Measurements from ENCODE around the gene CAMTA1.

DNA sequence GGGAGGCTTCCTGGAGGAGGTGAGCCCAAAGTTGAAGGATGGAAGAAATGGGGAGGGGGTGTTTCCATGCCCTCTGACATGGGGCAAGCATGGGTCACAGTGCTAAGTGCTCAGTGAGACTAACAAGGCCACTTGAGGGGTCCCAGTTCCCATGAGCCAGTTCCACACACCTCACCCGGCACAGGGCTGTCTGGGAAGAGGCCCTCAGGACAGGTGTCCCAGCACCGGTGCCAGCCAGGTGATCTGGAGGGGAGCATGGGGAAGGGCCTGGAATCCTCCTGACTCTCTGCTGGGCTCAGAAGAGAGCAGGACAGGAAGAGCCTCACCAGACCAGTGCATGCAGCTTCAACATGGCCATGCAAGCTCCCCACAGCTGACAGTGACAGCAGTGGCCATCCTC, 691.1 kb downstream of the CAMTA1 start:
- TF ChIP-seq, protein P1, sequence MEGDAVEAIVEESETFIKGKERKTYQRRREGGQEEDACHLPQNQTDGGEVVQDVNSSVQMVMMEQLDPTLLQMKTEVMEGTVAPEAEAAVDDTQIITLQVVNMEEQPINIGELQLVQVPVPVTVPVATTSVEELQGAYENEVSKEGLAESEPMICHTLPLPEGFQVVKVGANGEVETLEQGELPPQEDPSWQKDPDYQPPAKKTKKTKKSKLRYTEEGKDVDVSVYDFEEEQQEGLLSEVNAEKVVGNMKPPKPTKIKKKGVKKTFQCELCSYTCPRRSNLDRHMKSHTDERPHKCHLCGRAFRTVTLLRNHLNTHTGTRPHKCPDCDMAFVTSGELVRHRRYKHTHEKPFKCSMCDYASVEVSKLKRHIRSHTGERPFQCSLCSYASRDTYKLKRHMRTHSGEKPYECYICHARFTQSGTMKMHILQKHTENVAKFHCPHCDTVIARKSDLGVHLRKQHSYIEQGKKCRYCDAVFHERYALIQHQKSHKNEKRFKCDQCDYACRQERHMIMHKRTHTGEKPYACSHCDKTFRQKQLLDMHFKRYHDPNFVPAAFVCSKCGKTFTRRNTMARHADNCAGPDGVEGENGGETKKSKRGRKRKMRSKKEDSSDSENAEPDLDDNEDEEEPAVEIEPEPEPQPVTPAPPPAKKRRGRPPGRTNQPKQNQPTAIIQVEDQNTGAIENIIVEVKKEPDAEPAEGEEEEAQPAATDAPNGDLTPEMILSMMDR (IDR thresholded peaks at IDR 0.05; ENCODE audit: borderline replicate concordance, extremely low read depth, low read length, poor library complexity, severe bottlenecking): no peak
- no peak for TF ChIP-seq EZH2 (IDR thresholded peaks at IDR 0.05; ENCODE audit: borderline replicate concordance, low read depth, low read length, severe bottlenecking)

Measured in DND-41 (cell line).